GM19397 (cell line): ENCODE data around the gene SOD2.
"Not testable (repeated sequence)": the region's sequence is repeated elsewhere in the genome, so short reads cannot be mapped to it uniquely, and the experiment has no call there.

Source experiments
- ATAC-seq: cut with Tn5 transposase; IDR thresholded peaks from one replicate; pipeline ENCODE4 v1.9.1; 2021; ENCODE audit warnings: mild to moderate bottlenecking, moderate library complexity; ENCODE audit not compliant: unreplicated experiment

SOD2 gene

GRCh38 chr6:159684013-159684304 is 9.1 kb downstream of the SOD2 start:
- no peak for ATAC-seq

- no peak for ATAC-seq
Measured at GRCh38 chr6:159682810-159683209, 10.2 kb downstream of the SOD2 start.

- ATAC-seq = no peak
Measured at GRCh38 chr6:159682295-159682694, 10.7 kb downstream of the SOD2 start.

DNA sequence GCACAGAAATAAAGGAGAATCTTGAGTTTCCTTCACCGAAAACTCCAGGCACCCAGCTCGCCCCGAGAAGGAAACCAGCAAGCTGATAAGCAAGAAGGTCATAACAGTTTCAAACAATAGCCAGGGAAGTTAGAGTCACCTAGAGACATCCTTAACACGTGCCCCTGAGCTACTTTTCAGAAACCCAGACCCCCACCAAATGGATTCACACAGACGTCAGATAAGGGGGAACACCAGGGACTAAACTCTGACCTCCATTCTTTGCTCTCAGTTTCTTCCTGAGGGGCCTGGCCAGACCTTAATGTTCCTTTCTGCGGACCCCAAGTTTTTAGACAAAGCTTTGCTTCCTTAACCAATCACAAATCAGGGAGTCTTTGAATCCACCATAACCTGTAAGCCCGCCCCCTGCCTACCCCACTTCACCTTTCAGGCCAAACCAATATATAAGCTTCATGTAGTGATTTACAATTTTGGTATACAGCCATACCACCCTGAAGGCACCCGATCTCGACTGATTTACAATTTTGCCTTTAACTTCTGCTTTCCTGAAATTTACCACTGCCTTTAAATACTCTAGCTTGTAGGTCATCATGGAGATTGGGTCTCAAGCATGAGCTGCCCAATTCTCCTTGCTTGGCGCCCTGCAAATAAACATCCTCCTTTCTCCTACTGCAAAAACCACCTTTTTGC is 11.7 kb downstream of the SOD2 start:
- ATAC-seq = no peak

DNA sequence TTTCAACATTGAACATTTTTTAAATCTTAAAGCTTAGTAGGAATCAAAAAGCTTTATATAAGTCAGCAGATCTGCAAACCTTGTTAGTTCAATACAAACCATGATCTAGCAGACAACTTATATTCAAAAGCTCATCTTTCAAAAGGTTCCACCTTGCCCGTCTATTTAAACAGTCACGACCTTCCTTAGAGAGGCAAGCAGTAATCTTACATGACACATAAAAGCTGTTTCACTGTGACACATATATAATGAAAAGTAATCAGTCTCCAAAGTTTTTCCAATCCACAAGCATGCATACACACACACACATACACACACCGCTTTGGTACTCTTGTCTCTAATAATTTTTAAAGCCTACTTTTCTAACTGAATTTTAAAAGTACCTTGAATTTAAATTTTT is 12.9 kb downstream of the SOD2 start:
- no peak for ATAC-seq

GRCh38 chr6:159679091-159680077 is 13.7 kb downstream of the SOD2 start:
- ATAC-seq = no peak

- ATAC-seq = no peak
Measured at GRCh38 chr6:159678574-159678973, 14.5 kb downstream of the SOD2 start.

- no peak for ATAC-seq
Measured at GRCh38 chr6:159677506-159678165, 15.4 kb downstream of the SOD2 start.

DNA sequence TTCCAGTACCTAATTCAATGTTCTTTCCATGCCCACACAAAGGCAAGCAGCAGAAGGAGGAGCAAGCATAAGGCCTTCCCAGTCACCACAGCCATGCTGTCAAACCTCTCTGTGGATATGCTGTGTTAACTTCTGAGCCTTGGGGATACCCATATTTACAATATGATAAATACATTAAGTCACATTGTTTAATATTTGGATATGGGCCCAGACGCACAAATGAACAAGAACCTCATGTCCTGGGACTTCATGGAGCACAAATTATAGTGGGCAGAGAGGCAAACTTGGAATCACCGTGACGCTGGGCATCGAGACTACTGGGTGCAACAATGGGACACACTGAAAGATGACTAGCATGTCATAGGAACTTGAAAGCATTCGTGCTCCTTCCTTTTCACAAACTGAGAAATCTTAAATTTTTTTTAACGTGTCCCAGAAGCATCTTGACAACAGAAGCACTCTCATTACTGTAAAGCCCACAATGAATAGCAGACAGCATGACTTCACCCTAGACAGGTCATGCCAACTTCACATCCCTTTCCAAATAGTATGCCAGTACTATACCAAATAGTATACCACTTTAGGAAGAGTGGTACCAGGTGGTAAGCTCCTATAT is 16.0 kb downstream of the SOD2 start:
- no peak for ATAC-seq

GRCh38 chr6:159676236-159676635 is 16.8 kb downstream of the SOD2 start:
- ATAC-seq = not testable (repeated sequence)

- no peak for ATAC-seq
Measured at GRCh38 chr6:159665868-159666635, 27.0 kb downstream of the SOD2 start.

DNA sequence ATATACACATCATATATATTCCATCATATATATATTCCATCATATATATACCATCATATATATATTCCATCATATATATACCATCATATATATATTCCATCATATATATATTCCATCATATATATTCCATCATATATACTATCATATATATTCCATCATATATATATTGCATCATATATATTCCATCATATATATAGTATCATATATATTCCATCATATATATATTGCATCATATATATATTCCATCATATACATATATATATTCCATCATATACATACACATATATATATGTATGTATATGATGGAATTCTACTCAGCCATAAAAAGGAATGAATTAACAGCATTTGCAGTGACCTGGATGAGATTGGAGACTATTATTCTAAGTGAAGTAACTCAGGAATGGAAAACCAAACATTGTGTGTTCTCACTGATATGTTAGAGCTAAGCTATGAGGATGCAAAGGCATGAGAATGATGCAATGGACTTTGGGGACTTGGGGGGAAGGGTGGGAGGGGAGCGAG is 29.6 kb downstream of the SOD2 start:
- not testable (repeated sequence) for ATAC-seq

GRCh38 chr6:159661977-159662376 is 31.1 kb downstream of the SOD2 start:
- ATAC-seq = not testable (repeated sequence)

DNA sequence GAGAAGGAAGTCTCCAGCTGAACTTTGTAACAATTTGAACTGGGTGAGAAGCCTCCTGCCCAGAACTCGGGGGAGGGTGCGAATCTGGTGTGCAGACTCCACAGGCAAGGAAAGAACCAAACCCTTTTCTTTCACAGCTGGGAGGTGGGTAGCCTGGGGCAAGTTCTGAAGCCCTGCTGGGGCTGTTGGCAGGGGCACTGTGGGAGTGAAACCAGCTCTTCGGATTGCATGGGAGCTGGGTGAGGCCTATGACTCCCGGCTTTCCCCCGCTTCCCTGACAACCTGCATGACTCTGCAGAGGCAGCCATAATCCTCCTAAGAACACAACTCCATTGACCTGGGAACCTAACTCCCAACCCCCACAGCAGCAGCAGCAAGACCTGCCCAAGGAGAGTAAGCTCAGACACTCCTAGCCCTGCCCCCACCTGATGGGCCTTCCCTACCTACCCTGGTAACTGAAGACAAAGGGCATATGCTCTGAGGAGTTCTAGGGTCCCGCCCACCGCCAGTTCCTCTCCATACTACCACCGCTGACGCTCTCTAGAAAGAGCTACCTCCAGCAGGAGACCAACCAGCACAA is 37.5 kb downstream of the SOD2 start:
- ATAC-seq = no peak

GRCh38 chr6:159654483-159655098 is 38.5 kb downstream of the SOD2 start:
- ATAC-seq = no peak

DNA sequence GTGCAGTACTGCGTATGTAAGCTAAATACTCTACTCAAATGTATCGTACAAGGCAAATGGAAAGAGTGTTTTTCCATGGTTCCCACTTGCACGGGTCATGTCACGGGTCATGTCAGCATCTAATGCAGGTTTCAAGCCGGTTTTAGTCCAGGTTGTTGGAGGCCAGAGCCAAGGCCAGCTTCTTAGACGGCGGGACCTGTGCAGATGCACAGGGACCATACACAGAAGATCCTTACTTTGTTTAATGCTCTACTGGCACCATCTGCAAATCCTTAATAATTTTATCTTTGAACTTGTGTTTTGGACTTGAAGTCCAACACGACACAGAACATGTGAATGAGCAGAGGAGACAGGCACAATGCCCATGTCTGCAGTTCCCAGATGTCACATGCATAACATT is 42.7 kb downstream of the SOD2 start:
- ATAC-seq = no peak

DNA sequence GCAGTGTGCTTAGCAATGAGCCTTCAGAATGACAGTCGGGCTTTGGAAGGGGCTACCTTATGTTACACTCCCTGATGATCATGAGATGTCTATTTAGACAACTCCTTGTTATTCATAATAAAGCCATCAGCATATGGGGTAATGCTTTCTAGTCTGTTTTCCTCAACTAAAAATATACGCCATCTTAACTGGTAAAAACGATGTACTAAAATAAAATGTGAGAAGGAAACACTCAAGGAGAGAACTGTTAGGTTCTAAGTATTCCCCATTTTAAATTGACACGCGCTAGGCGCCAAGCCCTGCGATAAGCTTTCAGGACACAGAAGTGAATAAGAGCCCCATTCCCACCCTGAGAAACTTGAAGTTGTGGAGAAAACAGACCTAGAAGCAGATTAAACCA is 43.6 kb downstream of the SOD2 start:
- no peak for ATAC-seq

DNA sequence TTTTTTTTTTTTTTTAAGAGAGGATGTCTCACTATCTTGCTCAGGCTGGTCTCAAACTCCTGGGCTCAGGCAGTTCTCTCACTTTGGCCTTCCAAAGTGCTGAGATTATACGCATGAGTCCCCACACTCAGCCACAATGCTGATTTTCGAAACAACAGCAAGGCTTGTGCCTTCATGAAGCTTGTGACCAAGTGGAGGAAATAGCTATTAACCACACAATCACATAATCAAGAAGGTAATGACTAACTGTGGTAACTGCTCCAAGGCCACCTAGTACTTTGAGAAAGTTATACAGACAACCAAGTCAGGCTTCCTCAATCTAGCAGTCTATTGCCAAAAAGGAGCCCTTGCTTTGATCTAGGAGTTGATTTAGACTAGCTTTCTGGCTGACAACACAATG is 46.3 kb downstream of the SOD2 start:
- ATAC-seq = peak; percentile 97

DNA sequence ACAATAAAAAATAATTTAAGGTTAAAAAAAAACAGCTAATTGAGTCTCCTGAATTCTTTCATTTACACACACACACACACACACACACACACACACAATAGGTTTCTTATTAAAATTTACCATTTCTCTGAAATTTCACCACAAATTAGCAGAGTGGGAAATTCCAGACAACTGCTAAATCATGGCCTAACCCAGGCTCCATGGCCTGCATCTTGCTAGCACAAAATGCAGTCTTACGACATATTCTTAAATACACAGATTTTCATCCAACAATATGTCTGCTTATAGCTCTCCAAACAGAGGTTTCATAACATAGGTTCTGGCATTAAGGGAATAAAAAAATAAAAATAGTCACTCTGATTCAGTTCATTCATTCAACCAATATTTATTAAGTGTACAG is 46.9 kb downstream of the SOD2 start:
- no peak for ATAC-seq

DNA sequence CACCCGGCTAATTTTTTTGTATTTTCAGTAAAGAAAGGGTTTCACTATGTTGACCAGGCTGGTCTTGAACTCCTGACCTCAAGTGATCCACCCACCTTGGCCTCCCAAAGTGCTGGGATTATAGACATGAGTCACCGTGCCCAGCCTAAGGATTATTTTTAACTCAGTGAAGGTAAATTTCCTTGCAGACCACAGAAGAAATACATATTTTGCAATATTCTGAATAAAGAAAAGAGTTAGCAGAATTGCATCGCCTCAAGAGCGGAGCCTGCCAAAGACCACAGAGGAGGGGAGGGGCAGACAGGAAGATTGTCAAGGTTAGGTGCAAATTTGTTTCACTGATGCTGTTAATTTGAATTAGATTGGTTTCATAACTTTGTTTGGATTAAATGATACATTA is 47.4 kb downstream of the SOD2 start:
- no peak for ATAC-seq
